ENCODE measurements around the gene MRPL20.

Gene MRPL20

DNA sequence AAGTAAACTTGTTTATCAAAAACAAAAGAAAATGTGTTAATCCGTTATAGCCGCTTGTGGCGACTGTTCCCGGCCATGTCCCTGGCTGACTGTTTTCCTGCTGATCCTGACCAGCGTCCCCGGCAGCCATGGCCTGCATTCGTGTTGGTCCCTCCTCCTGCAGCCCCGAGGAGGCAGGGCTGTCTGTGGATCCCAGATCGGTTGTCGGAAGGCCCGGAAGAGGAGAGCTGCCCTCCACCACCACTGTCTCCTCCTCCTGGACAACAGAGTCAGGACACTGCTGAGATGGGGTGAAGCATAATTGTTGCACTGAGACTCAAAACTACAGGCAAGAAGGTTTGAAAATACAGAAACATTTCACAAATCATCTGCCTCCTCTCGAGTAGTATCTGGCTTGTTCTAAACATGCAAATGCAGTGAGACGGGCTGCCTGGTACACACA is 45.1 kb downstream of the MRPL20 start:
- no peaks in the 10 kb centered on the region for H3K27me3 ChIP-seq (replicated peaks)
- H3K36me3 ChIP-seq (replicated peaks) = no peaks in the 10 kb centered on the region
- H3K4me3 ChIP-seq (ENCODE audit: low read depth, low read length) = no peak overlapping the region
- TF ChIP-seq, protein P1, sequence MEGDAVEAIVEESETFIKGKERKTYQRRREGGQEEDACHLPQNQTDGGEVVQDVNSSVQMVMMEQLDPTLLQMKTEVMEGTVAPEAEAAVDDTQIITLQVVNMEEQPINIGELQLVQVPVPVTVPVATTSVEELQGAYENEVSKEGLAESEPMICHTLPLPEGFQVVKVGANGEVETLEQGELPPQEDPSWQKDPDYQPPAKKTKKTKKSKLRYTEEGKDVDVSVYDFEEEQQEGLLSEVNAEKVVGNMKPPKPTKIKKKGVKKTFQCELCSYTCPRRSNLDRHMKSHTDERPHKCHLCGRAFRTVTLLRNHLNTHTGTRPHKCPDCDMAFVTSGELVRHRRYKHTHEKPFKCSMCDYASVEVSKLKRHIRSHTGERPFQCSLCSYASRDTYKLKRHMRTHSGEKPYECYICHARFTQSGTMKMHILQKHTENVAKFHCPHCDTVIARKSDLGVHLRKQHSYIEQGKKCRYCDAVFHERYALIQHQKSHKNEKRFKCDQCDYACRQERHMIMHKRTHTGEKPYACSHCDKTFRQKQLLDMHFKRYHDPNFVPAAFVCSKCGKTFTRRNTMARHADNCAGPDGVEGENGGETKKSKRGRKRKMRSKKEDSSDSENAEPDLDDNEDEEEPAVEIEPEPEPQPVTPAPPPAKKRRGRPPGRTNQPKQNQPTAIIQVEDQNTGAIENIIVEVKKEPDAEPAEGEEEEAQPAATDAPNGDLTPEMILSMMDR (IDR thresholded peaks at IDR 0.05; ENCODE audit: low read depth, low read length, missing control alignments) = peak; percentile 54
- peak overlapping the region; percentile 17 for H3K27ac ChIP-seq
- DNase-seq = peak; percentile 77
- in situ Hi-C loops (cut with HindIII; ENCODE audit: low pct_ligation_motif_present, low sequenced_read_pairs) = no loop called here

DNA sequence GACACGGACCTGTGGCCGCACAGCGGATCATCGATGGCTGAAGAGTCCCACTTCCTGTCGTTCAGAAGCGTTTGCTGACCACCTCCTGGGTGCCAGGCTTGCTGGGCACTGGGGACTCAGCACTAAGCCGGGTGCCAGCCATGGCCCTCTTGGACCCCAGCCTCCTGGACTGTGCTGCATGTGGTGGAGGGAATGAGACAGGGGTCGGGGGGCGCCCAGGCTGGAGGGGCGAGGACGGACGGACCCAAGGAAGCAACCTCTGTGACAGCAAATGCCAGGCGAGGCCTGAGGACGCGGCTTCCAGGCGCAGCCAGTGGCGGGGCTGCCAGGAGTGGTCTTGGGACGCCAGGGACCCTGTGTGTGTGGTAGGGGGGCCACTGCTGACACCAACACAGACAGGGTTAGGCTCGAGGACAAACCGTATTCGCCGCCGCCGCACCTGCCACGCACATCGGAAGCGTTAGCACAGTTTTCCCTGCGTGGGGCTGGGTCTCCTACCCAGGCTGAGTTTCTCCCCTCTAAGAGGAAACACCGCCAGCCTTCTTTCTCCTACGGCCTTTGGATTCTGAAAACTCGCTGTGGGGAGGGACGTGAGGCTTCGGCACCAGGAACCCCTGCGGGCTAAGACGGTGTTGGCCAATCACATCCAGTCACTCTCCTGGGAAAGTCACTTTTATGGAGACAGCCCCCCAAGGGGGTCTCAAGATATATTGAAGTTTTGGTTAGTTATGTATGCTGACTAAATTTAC is 45.7 kb downstream of the MRPL20 start:
- Histone ChIP-seq H3K27ac (peak overlapping the region; percentile 17), H3K27me3 (replicated peaks) (no peaks in the 10 kb centered on the region), H3K4me3 (ENCODE audit: low read depth, low read length) (no peak overlapping the region), H3K36me3 (replicated peaks) (no peaks in the 10 kb centered on the region)
- TF ChIP-seq, protein P1 (IDR thresholded peaks at IDR 0.05; ENCODE audit: low read depth, low read length, missing control alignments) = no peak
- no peak for DNase-seq
- in situ Hi-C loops (cut with HindIII; ENCODE audit: low pct_ligation_motif_present, low sequenced_read_pairs) = no loop called here

DNA sequence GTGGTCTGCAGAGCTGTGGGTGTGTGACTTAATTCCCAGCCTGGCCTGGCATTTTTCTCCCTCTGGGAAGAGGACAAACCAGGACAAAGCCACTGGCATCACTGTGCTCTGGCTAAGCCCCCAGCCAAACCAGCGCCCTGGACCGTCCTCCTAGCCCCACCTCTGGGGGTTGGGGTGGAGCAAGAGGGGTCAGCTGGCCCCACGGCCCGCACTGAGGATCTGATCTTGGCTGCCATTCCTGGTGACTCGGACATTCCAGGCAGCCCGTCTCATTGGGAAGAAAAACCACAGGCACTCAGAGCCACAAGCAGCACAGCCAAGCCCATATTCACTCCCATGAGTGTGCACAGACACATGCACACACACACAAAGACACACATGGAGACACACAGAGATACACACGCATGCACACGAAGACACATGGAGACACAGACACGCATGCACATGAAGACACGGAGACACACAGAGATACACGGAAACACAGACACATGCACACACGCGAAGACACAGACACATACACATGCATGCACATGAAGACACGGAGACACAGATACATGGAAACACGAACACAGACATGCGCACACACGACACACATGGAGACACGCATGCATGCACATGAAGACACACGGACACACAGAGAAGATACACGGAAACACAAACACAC is 46.5 kb downstream of the MRPL20 start:
- in situ Hi-C loops (cut with HindIII; ENCODE audit: low pct_ligation_motif_present, low sequenced_read_pairs) = no loop called here
- Histone ChIP-seq H3K4me3 (ENCODE audit: low read depth, low read length) (no peak overlapping the region), H3K27ac (no peak overlapping the region), H3K27me3 (replicated peaks) (no peaks in the 10 kb centered on the region), H3K36me3 (replicated peaks) (no peaks in the 10 kb centered on the region)
- DNase-seq = peak; percentile 92
- TF ChIP-seq, protein P1 (IDR thresholded peaks at IDR 0.05; ENCODE audit: low read depth, low read length, missing control alignments) = no peak

DNA sequence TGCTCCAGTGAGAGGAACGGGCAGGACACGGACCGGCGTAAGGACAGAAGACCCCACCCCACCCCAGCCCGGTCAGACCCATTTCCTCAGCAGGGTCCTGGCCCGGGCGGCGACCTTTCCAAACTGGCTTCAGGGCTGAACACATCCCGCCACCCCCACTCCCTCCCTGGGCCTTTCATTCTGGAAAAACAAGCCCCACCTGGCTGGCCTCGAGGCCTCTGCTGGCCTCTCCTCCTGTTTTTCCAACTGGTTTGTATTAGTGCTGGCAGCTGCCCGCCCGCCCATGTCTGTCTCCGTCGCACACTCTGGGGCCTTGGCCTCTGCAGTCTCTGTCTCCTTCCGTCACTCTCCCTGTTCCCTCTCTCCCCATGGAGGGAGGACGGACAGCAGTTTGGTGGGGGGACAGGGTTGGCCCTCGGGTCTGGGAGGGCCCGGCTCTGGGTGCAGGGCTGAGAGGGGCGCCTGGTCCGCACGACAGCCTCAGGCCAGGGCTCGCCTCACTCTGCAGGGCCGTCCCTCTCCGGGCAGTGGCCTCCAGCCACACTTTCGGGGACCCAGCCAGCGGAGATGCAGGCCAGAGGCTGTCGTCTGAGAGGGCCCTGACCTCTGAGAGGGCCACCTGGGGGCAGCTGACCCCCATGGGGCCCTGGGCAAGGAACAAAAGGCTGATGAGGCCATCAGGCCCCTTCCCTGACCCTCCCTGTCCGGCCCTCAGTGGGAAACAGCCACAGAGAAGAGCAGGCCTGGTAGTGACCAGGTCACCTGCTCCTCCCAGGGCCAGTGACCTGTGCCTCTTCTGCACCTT is 47.2 kb downstream of the MRPL20 start:
- peak overlapping the region; percentile 15 for H3K4me3 ChIP-seq (ENCODE audit: low read depth, low read length)
- peak overlapping the region; percentile 37 for H3K27ac ChIP-seq
- in situ Hi-C loops (cut with HindIII; ENCODE audit: low pct_ligation_motif_present, low sequenced_read_pairs) = no loop called here
- peaks cover under 1% of the 10 kb centered on the region for H3K36me3 ChIP-seq (replicated peaks)
- no peaks in the 10 kb centered on the region for H3K27me3 ChIP-seq (replicated peaks)
- TF ChIP-seq, protein P1 (IDR thresholded peaks at IDR 0.05; ENCODE audit: low read depth, low read length, missing control alignments) = no peak
- no peak for DNase-seq

DNA sequence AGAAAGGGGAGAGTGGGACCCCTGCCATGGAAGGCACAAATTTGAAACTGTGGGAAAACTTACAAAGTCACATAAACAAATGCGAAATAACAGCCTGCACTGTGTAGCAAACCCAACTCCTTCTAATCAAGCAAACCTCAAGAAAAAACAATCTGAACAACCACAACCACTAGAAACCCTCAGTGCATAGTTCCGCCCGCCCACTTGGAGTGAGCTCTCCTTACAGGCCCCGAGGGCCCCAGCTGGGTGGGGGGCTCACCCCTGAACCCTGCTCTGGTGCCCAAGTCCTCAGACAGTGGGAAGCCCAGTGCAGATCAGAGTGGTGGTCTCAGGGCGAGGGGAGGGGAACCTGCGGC is 47.8 kb downstream of the MRPL20 start:
- in situ Hi-C loops (cut with HindIII; ENCODE audit: low pct_ligation_motif_present, low sequenced_read_pairs) = no loop called here

More for the DNA sequence above, 47.8 kb downstream of the MRPL20 start:
- H3K27me3 ChIP-seq (replicated peaks) = no peaks in the 10 kb centered on the region
- DNase-seq = peak; percentile 52
- H3K36me3 ChIP-seq (replicated peaks) = peaks cover 6% of the 10 kb centered on the region
- peak overlapping the region; percentile 72 for H3K4me3 ChIP-seq (ENCODE audit: low read depth, low read length)
- peak overlapping the region; percentile 37 for H3K27ac ChIP-seq
- TF ChIP-seq, protein P1 (IDR thresholded peaks at IDR 0.05; ENCODE audit: low read depth, low read length, missing control alignments) = no peak
